Measurements from ENCODE around the gene REPIN1.

DNA sequence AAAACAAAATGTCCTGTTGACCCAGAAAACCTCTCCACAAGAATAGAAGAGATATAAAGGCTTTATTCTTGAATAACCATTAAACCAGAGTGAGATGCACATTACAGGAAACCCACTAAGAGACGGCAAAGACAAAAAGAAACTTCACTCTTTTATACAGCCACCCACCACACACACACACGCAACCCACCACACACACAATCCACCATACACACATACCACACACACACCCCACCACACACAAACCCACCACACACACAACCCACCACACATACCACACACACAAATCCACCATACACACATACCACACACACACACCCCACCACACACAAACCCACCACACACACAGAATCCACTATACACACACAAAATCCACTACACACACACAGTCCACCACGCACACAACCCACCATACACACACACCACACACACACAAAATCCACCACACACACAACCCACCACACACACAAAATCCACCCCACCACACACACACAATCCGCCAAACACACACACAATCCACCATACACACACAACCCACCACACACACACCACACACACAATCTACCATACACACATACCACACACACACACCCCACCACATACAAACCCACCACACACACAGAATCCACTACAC is 9.5 kb upstream of the REPIN1 start:
- TF ChIP-seq, protein P1, sequence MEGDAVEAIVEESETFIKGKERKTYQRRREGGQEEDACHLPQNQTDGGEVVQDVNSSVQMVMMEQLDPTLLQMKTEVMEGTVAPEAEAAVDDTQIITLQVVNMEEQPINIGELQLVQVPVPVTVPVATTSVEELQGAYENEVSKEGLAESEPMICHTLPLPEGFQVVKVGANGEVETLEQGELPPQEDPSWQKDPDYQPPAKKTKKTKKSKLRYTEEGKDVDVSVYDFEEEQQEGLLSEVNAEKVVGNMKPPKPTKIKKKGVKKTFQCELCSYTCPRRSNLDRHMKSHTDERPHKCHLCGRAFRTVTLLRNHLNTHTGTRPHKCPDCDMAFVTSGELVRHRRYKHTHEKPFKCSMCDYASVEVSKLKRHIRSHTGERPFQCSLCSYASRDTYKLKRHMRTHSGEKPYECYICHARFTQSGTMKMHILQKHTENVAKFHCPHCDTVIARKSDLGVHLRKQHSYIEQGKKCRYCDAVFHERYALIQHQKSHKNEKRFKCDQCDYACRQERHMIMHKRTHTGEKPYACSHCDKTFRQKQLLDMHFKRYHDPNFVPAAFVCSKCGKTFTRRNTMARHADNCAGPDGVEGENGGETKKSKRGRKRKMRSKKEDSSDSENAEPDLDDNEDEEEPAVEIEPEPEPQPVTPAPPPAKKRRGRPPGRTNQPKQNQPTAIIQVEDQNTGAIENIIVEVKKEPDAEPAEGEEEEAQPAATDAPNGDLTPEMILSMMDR (conservative IDR thresholded peaks at IDR 0.05; ENCODE audit: low read depth, low read length): no peak
- no peak for TF ChIP-seq EZH2 (IDR thresholded peaks at IDR 0.05; ENCODE audit: low read length, unreplicated experiment)
- TF ChIP-seq EZH2phosphoT487 (IDR thresholded peaks at IDR 0.05; ENCODE audit: borderline replicate concordance, low read length): no peak
